HG03575 (cell line): ENCODE measurements around the gene AK8.
"Not testable (repeated sequence)": the region's sequence is repeated elsewhere in the genome, so short reads cannot be mapped to it uniquely, and the experiment has no call there.

Source experiments
- ATAC-seq: cut with Tn5 transposase; IDR thresholded peaks from one replicate; pipeline ENCODE4 v1.9.1; 2021; ENCODE audit not compliant: unreplicated experiment, insufficient number of reproducible peaks, low FRiP score; ENCODE audit errors: extremely low read depth

The AK8 gene

GRCh38 chr9:132732326-132733259 is 145.5 kb downstream of the AK8 start:
- ATAC-seq = no peak

DNA sequence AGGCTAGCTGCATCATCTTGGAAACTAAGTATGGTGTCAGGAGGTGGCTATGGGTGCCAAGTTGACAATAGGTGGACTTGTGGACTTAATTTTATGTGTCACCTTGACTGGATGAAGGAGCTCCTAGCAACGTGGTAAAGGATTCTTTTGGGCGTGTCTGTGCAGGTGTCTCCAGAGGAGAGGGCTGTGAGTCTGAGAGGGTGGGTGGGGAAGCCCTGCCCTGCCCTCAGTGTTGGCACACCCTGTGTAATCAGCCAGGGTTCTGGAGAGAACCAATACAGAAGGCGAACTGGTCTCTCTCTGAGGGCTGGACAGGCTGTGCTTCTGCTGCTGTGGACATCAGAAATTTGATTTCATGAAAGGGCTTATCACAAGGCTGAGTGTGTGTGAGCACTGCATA is 146.9 kb downstream of the AK8 start:
- no peak for ATAC-seq

DNA sequence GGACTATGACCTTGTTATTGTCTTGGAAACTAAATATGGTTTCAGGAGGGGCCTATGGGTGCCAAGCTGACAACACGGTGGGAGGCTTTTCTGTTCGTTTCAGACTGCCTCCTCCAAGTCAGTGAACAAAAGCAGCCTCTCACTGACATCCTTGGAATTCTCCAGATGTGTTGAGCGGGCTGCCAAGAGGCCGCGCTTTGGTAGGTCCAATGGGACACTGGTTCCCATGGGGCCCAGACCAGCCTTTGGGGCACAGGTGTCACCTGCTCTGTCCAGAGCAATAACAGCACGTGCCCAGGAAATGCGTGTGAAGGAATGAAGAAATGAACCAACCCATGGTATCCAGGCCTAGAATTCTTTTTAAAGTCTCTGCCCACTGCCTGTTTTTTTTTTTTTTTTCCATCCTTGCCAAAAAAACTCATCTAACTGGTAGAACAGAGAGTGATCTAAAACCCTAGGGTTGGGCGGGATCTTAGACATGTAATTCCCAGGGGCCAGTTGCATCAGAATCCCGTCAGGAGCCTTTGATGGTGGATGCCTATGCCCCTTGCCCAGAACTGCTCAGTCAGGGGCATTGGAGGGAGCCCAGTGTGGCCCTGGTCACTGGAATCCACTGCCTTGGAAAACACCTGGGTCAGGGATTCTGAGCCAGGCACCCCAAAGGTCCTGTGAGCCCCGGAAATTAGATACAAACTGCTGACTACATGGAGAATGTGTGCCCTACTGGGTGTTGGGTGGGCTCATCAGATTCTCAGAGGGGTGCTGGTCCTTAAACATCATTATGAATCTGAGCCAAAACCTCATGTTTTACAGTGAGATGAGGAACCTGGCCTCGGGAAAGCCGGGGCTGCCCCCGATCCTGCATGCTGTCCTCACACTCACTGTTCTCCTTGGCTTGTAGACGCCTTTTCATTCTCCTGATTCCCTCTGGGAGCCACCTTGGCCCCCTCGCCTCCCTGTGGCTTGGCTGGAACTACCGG is 147.7 kb downstream of the AK8 start:
- no peak for ATAC-seq

DNA sequence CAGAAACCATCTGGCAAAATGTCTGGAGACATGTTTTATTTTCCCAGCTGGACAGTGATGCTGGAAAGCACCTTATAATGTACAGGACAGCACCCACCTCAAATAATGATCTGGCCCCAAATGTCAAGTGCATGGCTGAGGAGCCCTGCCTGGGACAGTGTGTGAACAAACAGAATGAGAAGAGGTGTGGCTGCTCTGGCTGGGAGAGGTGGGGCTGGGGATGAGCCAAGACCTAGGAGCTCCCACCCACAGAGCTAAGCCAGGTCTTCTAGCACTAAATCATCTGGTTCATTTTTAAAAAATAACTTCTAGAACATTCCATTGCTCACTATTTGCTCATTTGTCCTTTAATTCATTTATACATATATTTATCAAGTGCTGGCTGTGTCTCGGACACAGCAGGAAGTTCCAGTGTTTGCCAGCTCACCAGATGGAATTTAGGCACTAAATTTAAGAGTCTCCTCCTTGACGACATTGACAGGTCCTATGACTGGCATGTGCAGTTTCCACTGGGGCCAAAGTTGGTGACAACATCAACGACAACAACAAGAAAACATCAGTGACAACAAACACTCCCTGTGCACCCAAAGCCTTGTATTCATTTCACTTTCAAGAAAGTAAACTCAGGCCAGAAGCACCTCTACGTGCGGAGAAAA is 148.7 kb downstream of the AK8 start:
- no peak for ATAC-seq

- no peak for ATAC-seq
Observed at GRCh38 chr9:132728497-132728896, 149.6 kb downstream of the AK8 start.

GRCh38 chr9:132728071-132728470 is 150.0 kb downstream of the AK8 start:
- no peak for ATAC-seq

- no peak for ATAC-seq
Observed at GRCh38 chr9:132726576-132727130, 151.4 kb downstream of the AK8 start.

- no peak for ATAC-seq
Observed at GRCh38 chr9:132725306-132725705, 152.8 kb downstream of the AK8 start.

DNA sequence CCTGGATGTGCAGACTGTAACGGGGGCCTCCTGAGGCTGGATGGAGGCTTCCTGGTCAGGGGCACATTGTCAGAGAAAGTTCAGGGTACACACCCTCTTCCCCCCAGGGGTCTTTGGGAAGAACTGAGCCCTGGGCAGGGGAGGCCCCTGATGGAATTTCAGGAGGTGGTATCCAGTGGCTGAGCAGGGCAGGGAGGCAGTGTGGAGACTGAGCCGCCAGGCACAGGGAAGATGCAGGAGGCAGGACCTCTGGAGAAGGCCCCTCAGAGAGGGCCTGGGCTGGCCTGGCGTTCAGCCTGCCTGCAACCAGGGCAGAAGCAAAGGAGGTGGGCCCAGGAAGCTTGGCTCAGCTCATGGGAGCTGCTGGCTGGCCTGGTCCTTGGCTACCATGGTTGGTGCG is 154.3 kb downstream of the AK8 start:
- no peak for ATAC-seq

GRCh38 chr9:132722564-132723065 is 155.5 kb downstream of the AK8 start:
- no peak for ATAC-seq

- ATAC-seq = no peak
Observed at GRCh38 chr9:132721661-132722060, 156.4 kb downstream of the AK8 start.

GRCh38 chr9:132718381-132718928 is 159.6 kb downstream of the AK8 start:
- ATAC-seq = not testable (repeated sequence)

DNA sequence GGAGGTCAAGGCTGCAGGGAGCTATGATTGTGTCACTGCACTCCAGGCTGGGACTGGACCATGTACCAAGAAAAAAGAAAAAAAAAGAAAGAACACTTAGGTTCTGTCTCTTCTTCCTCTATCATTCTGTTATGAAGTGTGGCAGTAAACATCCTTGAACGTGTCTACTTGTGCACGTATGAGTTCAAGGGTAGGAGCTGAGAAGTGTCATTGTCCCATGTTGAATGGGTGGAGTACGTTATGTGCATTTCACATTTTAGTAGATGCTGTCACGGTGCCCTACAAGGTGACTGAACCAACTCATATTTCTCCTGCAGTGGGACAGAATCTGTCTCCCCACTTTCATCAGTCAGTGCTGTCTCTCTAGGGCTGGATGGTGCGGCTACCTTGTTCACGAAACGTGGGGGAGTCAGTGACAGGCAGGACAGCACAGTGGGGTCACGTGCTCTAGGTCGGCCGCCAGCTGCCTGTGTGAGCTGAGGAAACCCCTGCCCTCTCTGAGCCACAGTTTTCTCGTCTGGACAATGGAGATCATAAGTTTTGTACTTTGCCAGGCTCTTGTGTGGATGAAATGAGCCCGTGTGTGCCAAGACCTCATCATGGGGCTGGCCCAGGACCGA is 160.6 kb downstream of the AK8 start:
- no peak for ATAC-seq

DNA sequence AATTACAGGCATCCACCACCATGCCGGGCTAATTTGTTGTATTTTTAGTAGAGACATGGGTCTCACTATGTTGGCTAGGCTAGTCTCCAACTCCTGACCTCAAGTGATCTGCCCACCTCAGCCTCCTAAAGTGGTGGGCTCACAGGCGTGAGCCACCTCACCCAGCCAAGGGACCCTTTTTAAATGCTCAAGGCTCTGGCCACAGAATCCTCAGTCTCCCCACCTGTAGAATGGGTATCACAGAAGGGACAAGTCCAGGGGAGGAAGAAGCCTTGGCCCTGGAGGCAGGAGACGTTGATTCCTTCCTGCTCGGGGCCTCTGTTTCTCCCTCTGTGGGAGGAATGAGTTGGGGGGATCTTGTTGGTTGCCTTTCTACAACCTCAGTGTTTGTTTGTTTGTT is 162.1 kb downstream of the AK8 start:
- ATAC-seq = no peak

DNA sequence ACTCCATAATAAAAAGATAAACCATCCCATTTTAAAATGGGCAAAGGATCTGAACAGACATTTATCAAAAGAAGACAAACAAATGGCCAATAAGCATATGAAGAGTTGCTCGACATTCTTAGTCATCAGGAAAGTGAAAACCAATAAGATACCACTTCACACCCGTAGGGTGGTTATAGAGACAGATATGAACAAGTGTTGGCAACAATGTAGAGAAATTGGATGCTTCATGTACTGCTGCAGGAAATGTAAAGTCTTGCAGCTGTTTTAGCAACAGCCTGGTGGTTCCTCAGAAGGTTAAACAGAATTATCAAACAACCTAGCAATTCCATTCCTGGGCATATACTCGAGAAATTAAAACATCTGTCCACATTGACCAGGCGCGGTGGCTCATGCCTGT is 165.3 kb downstream of the AK8 start:
- ATAC-seq = no peak

DNA sequence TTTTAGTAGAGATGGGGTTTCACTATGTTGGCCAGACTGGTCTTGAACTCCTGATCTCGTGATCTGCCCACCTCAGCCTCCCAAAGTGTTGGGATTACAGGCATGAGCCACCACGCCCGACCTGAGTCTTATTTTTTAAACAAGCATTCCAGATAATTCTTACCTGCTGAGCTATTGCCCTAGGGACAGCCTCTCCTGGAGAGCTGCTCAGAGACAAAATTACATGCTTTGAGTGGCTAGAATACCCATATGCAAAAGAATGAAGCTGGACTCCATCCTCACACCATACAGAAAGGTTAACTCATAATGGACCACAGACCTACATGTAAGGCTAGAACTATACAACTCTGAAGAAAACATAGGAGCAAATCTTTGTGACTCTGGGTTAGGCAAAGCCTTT is 166.2 kb downstream of the AK8 start:
- ATAC-seq = no peak

DNA sequence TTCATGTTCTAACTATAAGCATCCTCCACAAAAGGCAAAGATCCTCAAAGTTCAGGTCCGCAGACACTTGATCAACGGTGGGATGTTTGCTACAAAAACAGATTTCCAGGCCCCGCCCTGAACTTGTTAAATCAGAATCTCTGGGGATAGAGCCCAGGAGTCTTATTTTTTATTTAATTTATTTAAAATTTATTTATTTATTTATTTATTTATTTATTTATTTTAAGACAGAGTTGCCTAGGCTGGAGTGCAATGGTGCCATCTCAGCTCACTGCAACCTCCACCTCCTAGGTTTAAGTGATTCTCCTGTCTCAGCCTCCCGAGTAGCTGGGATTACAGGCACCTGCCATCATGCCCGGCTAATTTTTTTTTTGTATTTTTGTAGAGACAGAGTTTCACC is 166.9 kb downstream of the AK8 start:
- ATAC-seq = not testable (repeated sequence)

DNA sequence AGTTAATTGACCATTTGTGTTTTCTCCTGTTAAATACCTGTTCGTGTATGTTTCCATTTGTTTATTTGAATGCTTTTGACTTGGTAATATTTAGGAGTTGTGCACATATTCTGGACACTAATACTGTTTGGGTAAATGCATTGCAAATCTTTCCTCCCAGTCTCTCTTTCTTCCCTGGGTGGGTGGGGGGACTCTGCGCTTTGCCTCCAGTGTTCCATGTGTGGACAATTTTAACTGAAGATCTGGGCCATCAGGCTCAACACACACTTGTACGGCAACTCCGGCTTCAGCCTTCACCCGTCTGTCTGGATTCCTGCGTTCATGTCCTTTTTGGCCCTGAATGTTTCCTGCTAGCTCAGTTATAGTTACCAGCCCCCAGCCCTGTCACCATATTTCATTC is 167.8 kb downstream of the AK8 start:
- ATAC-seq = no peak
